Gastroesophageal sphincter (tissue), 4 donors: Measurements from ENCODE around the gene TRIM32. TPM values are rescaled to one million over a fixed set of nuclear protein-coding genes. Genes with fewer than 3 reads are reported as not detected.

Experiments used
- ATAC-seq: fragments of 150-250 bp; one replicate; pipeline ENCODE4 v1.9.1; 2016; ENCODE audit warnings: mild to moderate bottlenecking, moderate library complexity
- H3K27ac ChIP-seq, 4 donors: fragments of 200-600 bp; sonication (generic) in 3 of 4; 1 replicate in 3 of 4; 2 replicates in 1 of 4; pipeline ENCODE4 v1.5.1; 2016 to 2019
- H3K27me3 ChIP-seq: fragments of 200-600 bp; sonication (generic); one replicate; pipeline ENCODE4 v1.5.1; 2019
- H3K36me3 ChIP-seq, 2 donors: fragments of 200-600 bp; sonication (generic); one replicate each; pipeline ENCODE4 v1.5.1; 2019; ENCODE audit warnings: control low read depth in 1 of 2
- H3K4me1 ChIP-seq, 3 donors: fragments of 200-600 bp; sonication (generic); 1 replicate in 2 of 3; 2 replicates in 1 of 3; pipeline ENCODE4 v1.5.1; 2016 to 2019; ENCODE audit warnings: control low read depth in 2 of 3
- H3K4me3 ChIP-seq, 2 donors: fragments of 200-600 bp; sonication (generic); one replicate each; pipeline ENCODE4 v1.5.1; 2019; ENCODE audit warnings: mild to moderate bottlenecking in 1 of 2, moderate library complexity in 1 of 2
- H3K9me3 ChIP-seq, 3 donors: fragments of 200-600 bp; sonication (generic); one replicate each; pipeline ENCODE4 v1.5.1; 2017 to 2019; ENCODE audit warnings: control low read depth in 2 of 3
- EP300 ChIP-seq: sonication (generic); formaldehyde crosslinking; IDR thresholded peaks from one replicate; pipeline ENCODE4 v1.6.1; 2017; ENCODE audit warnings: antibody characterized with exemption, mild to moderate bottlenecking
- POLR2A ChIP-seq, 2 donors: fragments of 450-650 bp; IDR thresholded peaks; one replicate each; pipeline ENCODE4 v1.6.1; 2017; ENCODE audit warnings: antibody characterized with exemption in 2 of 2, mild to moderate bottlenecking in 2 of 2, moderate library complexity in 1 of 2
- POLR2AphosphoS5 ChIP-seq: sonication (generic); formaldehyde crosslinking; IDR thresholded peaks from one replicate; pipeline ENCODE4 v1.6.1; 2017; ENCODE audit warnings: antibody characterized with exemption
- WGBS, 2 donors: methylation state at CpG; one replicate each; pipeline ENCODE4 v1.1.5; 2018; ENCODE audit warnings: low coverage in 1 of 2; 5-methylcytosine and 5-hydroxymethylcytosine counted together
- total RNA-seq, 4 donors: library from RNA; depleted of rRNA; stranded (reverse); fragments of >200 nt; gene quantifications; one replicate each; pipeline ENCODE4 v1.1.0, GENCODE V29; 2016
- TF ChIP-seq, protein P1 (sequence below), 4 experiments: fragments of 200-600 bp in 2 of 4; fragments of 450-650 bp in 2 of 4; sonication (generic) in 1 of 4; IDR thresholded peaks; one replicate each; pipeline ENCODE4 v1.5.1; 2017 to 2019; ENCODE audit warnings: antibody characterized with exemption in 4 of 4, mild to moderate bottlenecking in 2 of 4, moderate library complexity in 2 of 4

The TRIM32 gene, protein sequence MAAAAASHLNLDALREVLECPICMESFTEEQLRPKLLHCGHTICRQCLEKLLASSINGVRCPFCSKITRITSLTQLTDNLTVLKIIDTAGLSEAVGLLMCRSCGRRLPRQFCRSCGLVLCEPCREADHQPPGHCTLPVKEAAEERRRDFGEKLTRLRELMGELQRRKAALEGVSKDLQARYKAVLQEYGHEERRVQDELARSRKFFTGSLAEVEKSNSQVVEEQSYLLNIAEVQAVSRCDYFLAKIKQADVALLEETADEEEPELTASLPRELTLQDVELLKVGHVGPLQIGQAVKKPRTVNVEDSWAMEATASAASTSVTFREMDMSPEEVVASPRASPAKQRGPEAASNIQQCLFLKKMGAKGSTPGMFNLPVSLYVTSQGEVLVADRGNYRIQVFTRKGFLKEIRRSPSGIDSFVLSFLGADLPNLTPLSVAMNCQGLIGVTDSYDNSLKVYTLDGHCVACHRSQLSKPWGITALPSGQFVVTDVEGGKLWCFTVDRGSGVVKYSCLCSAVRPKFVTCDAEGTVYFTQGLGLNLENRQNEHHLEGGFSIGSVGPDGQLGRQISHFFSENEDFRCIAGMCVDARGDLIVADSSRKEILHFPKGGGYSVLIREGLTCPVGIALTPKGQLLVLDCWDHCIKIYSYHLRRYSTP
- 10 to 100 TPM; 18.5 to 25.7 (median 23.1) TPM for total RNA-seq

DNA sequence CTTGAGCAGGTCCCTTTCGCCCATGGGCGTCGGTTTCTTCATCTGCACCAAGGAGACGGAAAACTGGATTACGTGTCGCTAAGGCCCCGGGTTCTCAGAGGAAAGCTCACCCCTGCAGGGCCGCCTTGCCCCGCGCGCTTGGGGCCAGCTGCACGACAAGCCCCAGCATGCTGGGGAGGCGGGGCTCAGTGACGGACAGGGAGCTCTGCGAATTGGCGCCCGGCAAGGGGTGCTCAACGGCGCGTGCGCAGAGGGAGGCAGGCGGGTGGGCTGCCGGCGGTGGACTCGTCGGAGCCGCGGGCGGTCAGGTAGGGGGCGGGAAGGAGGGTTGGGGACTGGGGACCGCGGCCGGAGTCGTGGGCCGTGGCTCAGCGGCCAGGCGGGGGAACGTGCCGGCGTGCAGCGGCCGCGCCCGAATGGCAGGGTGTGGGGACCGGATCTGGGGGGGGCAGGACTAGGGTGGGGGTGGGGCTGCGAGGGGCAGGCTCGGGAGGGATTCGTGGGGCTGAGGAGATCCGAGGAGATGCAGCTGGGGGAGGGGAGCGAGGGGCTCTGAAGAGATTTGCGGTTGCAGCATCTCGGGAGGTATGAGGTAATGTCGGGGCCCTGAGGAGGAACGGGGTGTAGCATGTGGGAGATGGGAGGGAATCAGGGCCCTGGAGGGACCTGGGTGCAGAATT is at the start of gene TRIM32:
TRIM32 (plus strand) TSS at position 232 of the 680 bp plus-strand sequence. CDS start 10,438 bp downstream, outside the sequence.
- TF ChIP-seq POLR2AphosphoS5 = peak; percentile 13
- TF ChIP-seq EP300 = no peak
- TF ChIP-seq POLR2A (IDR thresholded peaks at IDR 0.05) = peak in 1 of 2 donors; percentile 17
- Histone ChIP-seq H3K27ac (peak within 1 kb of the TSS; percentile 9 to 88 (median 87)), H3K4me1 (peaks cover 7 to 57% (median 13%) of the 10 kb centered on the region in 3 donors), H3K4me3 (peak within 1 kb of the TSS; percentile 55 to 81), H3K9me3 (no peaks in the 10 kb centered on the region), H3K27me3 (no peaks in the 10 kb centered on the region), H3K36me3 (no peaks in the 10 kb centered on the region)
- ATAC-seq = peak; percentile 98
- 0% methylated on average over 2 to 23 of the region's 54 CpGs for WGBS, 2 donors

DNA sequence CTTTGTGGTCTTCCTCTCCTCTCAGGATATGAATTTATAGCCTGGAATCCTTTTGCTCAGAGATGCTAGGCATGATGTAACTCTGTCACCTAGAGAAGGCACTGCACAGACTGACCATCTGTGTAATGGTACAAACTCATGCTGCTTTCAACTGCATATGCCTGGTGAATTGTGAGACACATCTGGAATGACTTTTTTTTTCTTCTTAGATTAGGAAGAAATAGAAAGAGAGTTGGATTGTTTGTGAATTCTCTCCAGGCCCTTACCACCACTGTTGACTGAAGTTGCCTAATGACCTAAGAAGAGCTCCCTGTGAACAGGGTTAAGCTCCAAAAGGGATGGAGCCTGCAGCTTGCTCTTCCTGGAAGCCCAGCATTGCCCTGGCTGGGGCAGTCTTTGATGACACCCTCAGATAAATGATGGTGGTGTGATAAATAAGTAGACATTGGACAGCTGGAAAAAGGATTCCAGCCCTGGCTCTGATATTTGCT is 47.8 kb upstream of the TRIM32 start:
- peaks cover 0 to 12% (median 0%) of the 10 kb centered on the region in 3 donors for H3K4me1 ChIP-seq
- H3K36me3 ChIP-seq = no peaks in the 10 kb centered on the region
- H3K4me3 ChIP-seq = no peak overlapping the region
- ATAC-seq = peak; percentile 72
- no peaks in the 10 kb centered on the region for H3K9me3 ChIP-seq
- TF ChIP-seq EP300 (no peak), POLR2AphosphoS5 (no peak), POLR2A (IDR thresholded peaks at IDR 0.05) (no peak)
- TF ChIP-seq, protein P1, sequence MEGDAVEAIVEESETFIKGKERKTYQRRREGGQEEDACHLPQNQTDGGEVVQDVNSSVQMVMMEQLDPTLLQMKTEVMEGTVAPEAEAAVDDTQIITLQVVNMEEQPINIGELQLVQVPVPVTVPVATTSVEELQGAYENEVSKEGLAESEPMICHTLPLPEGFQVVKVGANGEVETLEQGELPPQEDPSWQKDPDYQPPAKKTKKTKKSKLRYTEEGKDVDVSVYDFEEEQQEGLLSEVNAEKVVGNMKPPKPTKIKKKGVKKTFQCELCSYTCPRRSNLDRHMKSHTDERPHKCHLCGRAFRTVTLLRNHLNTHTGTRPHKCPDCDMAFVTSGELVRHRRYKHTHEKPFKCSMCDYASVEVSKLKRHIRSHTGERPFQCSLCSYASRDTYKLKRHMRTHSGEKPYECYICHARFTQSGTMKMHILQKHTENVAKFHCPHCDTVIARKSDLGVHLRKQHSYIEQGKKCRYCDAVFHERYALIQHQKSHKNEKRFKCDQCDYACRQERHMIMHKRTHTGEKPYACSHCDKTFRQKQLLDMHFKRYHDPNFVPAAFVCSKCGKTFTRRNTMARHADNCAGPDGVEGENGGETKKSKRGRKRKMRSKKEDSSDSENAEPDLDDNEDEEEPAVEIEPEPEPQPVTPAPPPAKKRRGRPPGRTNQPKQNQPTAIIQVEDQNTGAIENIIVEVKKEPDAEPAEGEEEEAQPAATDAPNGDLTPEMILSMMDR (IDR thresholded peaks at IDR 0.05) = no peak
- H3K27ac ChIP-seq = no peak overlapping the region
- H3K27me3 ChIP-seq = no peaks in the 10 kb centered on the region

DNA sequence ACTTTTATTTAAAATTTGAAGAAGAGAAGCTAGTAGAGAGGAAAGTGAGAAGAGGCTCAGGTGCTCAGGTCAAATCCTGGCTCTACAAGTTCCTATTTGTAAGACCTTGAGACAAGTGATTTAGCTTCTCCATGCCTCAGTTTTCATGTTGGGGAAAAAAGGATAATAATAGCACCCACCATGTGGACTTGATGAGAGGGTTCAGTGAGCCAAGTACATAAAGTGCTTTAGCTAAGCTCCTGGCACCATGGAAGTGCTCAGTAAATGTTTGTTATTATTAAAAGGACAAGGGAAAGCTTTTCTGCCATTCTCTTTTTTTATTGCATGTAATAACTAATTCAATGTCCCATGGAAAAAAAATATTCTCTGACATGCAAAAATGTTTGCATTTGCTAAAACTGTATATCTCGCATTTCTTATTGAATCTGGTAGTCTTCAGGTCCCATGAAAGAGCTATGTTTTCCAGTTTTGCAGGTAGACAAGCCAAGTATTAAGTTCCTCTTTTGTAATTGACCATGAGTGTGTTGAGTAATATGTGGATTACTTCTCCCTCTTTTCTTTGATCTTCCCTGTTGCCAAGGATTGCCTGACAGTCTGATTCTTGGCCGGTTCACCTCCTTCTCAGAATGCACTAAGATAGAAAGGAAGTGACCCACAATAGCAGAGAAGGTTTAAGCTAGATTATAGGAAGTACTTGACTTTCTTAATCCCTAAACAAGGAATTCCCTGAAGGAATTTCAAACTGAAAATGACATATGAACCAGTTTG is 45.6 kb upstream of the TRIM32 start:
- H3K9me3 ChIP-seq = no peaks in the 10 kb centered on the region
- WGBS, 2 donors = 56 to 89% methylated on average over 1 to 2 of the region's 2 CpGs
- no peak for TF ChIP-seq POLR2A (IDR thresholded peaks at IDR 0.05)
- TF ChIP-seq POLR2AphosphoS5 = peak; percentile 50
- no peak overlapping the region for H3K4me3 ChIP-seq
- no peaks in the 10 kb centered on the region for H3K27me3 ChIP-seq
- no peaks in the 10 kb centered on the region for H3K36me3 ChIP-seq
- peak overlapping the region in 1 of 4 donors; percentile 30 for H3K27ac ChIP-seq
- peak; percentile 68 for ATAC-seq
- H3K4me1 ChIP-seq = peaks cover 0 to 15% (median 0%) of the 10 kb centered on the region in 3 donors

DNA sequence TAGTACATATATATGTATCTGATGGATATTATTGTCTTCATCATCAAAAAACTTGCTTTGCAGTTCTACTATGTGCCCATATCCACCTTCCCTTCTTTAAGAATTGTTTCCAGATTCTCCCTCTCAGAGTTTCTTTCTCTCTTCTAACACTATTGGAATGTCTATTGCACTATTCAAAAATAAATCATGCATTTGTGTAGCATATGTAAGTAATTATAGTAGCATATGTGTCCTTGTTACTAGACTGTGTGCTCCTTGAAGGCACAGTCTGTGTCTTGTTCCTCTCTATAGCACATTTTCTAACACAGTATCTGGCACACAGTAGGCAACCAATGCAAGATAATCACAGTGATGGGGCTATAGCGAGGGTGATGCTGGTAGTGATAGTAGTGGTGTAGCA is 43.4 kb upstream of the TRIM32 start:
- Histone ChIP-seq H3K4me1 (peaks cover 0 to 15% (median 0%) of the 10 kb centered on the region in 3 donors), H3K36me3 (no peaks in the 10 kb centered on the region), H3K4me3 (no peak overlapping the region), H3K9me3 (no peaks in the 10 kb centered on the region), H3K27ac (no peak overlapping the region), H3K27me3 (no peaks in the 10 kb centered on the region)
- WGBS, 2 donors = 80 to 86% methylated on average over 1 of the region's 1 CpG
- ATAC-seq = no peak
- TF ChIP-seq, protein P1 (IDR thresholded peaks at IDR 0.05) = no peak
- TF ChIP-seq EP300 = no peak
- TF ChIP-seq POLR2A (IDR thresholded peaks at IDR 0.05) = no peak
- no peak for TF ChIP-seq POLR2AphosphoS5

DNA sequence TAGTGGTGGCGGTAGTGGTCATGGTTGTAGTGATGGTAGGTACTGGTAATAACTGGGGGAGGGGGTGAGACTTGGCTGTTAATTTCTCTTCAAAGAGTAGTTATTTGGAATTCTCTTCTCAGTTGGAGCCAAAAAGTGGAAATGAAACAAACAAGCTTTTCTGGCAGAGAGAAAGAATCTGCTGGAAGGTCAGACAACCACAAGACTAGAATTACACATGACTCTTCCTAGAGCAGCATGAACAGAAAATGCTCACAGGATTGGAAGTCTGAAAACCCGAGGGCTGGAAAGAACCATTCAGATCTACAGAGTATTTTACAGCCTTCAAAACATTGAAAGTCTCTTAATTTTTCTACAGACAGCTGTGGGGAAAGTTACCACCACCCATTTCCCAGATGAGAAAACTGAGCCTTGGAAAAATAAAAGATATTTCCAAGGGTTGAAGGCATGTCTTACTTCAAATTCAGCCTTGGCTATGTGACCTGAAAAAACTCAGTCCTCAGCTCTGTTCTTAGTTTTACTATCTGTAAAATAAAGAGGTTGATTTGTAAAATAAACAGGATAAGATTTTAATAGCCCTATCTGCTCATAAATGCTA is 42.9 kb upstream of the TRIM32 start:
- TF ChIP-seq POLR2AphosphoS5 (no peak), POLR2A (IDR thresholded peaks at IDR 0.05) (no peak), EP300 (no peak)
- TF ChIP-seq, protein P1 (IDR thresholded peaks at IDR 0.05) = no peak
- Histone ChIP-seq H3K4me1 (peaks cover 0 to 15% (median 0%) of the 10 kb centered on the region in 3 donors), H3K27me3 (no peaks in the 10 kb centered on the region), H3K4me3 (no peak overlapping the region), H3K9me3 (no peaks in the 10 kb centered on the region), H3K27ac (no peak overlapping the region), H3K36me3 (no peaks in the 10 kb centered on the region)
- WGBS, 2 donors = 62 to 76% methylated on average over 2 of the region's 2 CpGs
- no peak for ATAC-seq
